CD14-positive monocyte (primary cell): ENCODE measurements around the gene LRRIQ1. TPM values are rescaled to one million over a fixed set of nuclear protein-coding genes. Genes with fewer than 3 reads are reported as not detected.

ENCODE experiments used
- DNase-seq, 3 donors: peaks; one replicate each; pipeline ENCODE4 v3.0.0-alpha.2; 2011 to 2022
- H2AFZ ChIP-seq: 2 replicates; pipeline ENCODE4 v1.6.0; 2012; ENCODE audit warnings: mild to moderate bottlenecking, low read depth, low read length, inconsistent platforms; ENCODE audit not compliant: insufficient read depth, poor library complexity, severe bottlenecking
- H3K27ac ChIP-seq, 2 donors: 1 replicate in 1 of 2; 2 replicates in 1 of 2; pipeline ENCODE4 v1.5.1; 2012 to 2013; ENCODE audit warnings: low read length in 2 of 2, control low read depth in 1 of 2, inconsistent platforms in 1 of 2, low read depth in 1 of 2, mild to moderate bottlenecking in 1 of 2
- H3K27me3 ChIP-seq, 2 donors: one replicate each; pipeline versions ENCODE4 v1.6.0 to v1.6.1; 2011 to 2013; ENCODE audit warnings: low read length in 2 of 2; ENCODE audit not compliant: control insufficient read depth in 2 of 2, insufficient read depth in 2 of 2
- H3K36me3 ChIP-seq, 2 donors: replicated peaks in 1 of 2; 1 replicate in 1 of 2; 2 replicates in 1 of 2; pipeline versions ENCODE4 v1.5.1 to v1.6.1; 2012 to 2013; ENCODE audit warnings: low read length in 2 of 2, control low read depth in 1 of 2, inconsistent platforms in 1 of 2, mild to moderate bottlenecking in 1 of 2; ENCODE audit not compliant: insufficient read depth in 2 of 2, control insufficient read depth in 1 of 2
- H3K4me1 ChIP-seq, 2 donors: 1 replicate in 1 of 2; 2 replicates in 1 of 2; pipeline versions ENCODE4 v1.5.1 to v1.6.1; 2012 to 2013; ENCODE audit warnings: low read length in 2 of 2, control low read depth in 1 of 2, inconsistent platforms in 1 of 2, mild to moderate bottlenecking in 1 of 2, moderate library complexity in 1 of 2; ENCODE audit not compliant: insufficient read depth in 2 of 2, control insufficient read depth in 1 of 2
- H3K4me2 ChIP-seq: replicated peaks from 2 replicates; pipeline ENCODE3; 2012; ENCODE audit warnings: low read length, moderate library complexity, mild to moderate bottlenecking; ENCODE audit not compliant: poor library complexity, severe bottlenecking; ENCODE audit errors: extremely low read depth
- H3K4me3 ChIP-seq, 3 experiments: fragments of 200-600 bp in 1 of 3; sonication (generic) in 1 of 3; replicated peaks in 1 of 3; 1 replicate in 2 of 3; 2 replicates in 1 of 3; pipeline ENCODE4 v1.5.1; 2011 to 2013; ENCODE audit warnings: low read length in 3 of 3, mild to moderate bottlenecking in 3 of 3, control low read depth in 2 of 3, low read depth in 2 of 3, inconsistent platforms in 1 of 3, moderate library complexity in 1 of 3
- H3K79me2 ChIP-seq: 2 replicates; pipeline ENCODE4 v1.6.0; 2012; ENCODE audit warnings: mild to moderate bottlenecking, control low read depth, inconsistent platforms, low read length, moderate library complexity; ENCODE audit not compliant: insufficient read depth
- H3K9ac ChIP-seq: 2 replicates; pipeline ENCODE4 v1.6.0; 2017; ENCODE audit warnings: low read length, mild to moderate bottlenecking; ENCODE audit not compliant: insufficient read depth, poor library complexity, severe bottlenecking
- H3K9me3 ChIP-seq, 2 donors: replicated peaks in 1 of 2; 1 replicate in 1 of 2; 2 replicates in 1 of 2; pipeline versions ENCODE4 v1.5.1 to v1.6.1; 2012 to 2013; ENCODE audit warnings: low read length in 2 of 2, control low read depth in 1 of 2; ENCODE audit not compliant: control insufficient read depth in 1 of 2, insufficient read depth in 1 of 2
- H4K20me1 ChIP-seq: 2 replicates; pipeline ENCODE4 v1.6.0; 2012; ENCODE audit warnings: mild to moderate bottlenecking, low read length, control low read depth, moderate library complexity; ENCODE audit not compliant: insufficient read depth
- H3K27ac Mint-ChIP-seq, 7 donors: one replicate each; pipeline ENCODE4 v1.8.0; 2020; ENCODE audit warnings: mild to moderate bottlenecking in 7 of 7, mixed read lengths in 7 of 7, moderate library complexity in 6 of 7, inconsistent platforms in 2 of 7
- H3K27me3 Mint-ChIP-seq, 3 donors: one replicate each; pipeline ENCODE4 v1.8.0; 2021 to 2022; ENCODE audit warnings: low read depth in 3 of 3, mild to moderate bottlenecking in 3 of 3, mixed read lengths in 3 of 3, moderate library complexity in 3 of 3, inconsistent platforms in 1 of 3
- H3K36me3 Mint-ChIP-seq, 2 donors: one replicate each; pipeline ENCODE4 v1.8.0; 2020; ENCODE audit warnings: mixed read lengths in 2 of 2, inconsistent platforms in 1 of 2, mild to moderate bottlenecking in 1 of 2
- H3K4me1 Mint-ChIP-seq: one replicate; pipeline ENCODE4 v1.8.0; 2020; ENCODE audit warnings: mild to moderate bottlenecking, mixed read lengths
- H3K4me3 Mint-ChIP-seq, 2 donors: one replicate each; pipeline ENCODE4 v1.8.0; 2020; ENCODE audit warnings: mild to moderate bottlenecking in 2 of 2, mixed read lengths in 2 of 2, moderate library complexity in 1 of 2
- H3K9me3 Mint-ChIP-seq, 7 donors: one replicate each; pipeline ENCODE4 v1.8.0; 2020 to 2022; ENCODE audit warnings: mixed read lengths in 7 of 7, mild to moderate bottlenecking in 6 of 7, moderate library complexity in 6 of 7, inconsistent platforms in 2 of 7
- CTCF ChIP-seq: fragments of 200-600 bp; IDR thresholded peaks from one replicate; pipeline ENCODE4 v1.8.0; 2022; ENCODE audit warnings: antibody characterized with exemption, mild to moderate bottlenecking
- WGBS: methylation state at CpG from one replicate; pipeline ENCODE4 v1.1.5; 2013; ENCODE audit warnings: missing lambda C conversion rate; ENCODE audit not compliant: insufficient coverage; 5-methylcytosine and 5-hydroxymethylcytosine counted together
- intact Hi-C, 2 donors: fragments of 100-400 bp; cut with micrococcal nuclease; formaldehyde crosslinking; loops; one replicate each; pipeline versions ENCODE4 v1.15.0 to v1.15.1; 2023
- polyA plus RNA-seq, 3 donors: library from polyadenylated mRNA; depleted of rRNA in 1 of 3; unstranded in 2 of 3; stranded (reverse) in 1 of 3; fragments of 300-500 nt in 2 of 3; fragments of >200 nt in 1 of 3; fragmentation: Illumina TruSeq in 2 of 3; gene quantifications; 1 replicate in 2 of 3; 2 replicates in 1 of 3; pipeline ENCODE4 v1.2.3, GENCODE V29; 2012 to 2021

The LRRIQ1 gene
- polyA plus RNA-seq, 3 donors: not detected

- no peaks in the 10 kb centered on the region for H3K36me3 Mint-ChIP-seq
Measured at GRCh38 chr12:85260896-85261295, 224.7 kb downstream of the LRRIQ1 start.

GRCh38 chr12:85266356-85266755, 230.2 kb downstream of the LRRIQ1 start:
- Histone ChIP-seq H3K4me3 (no peak overlapping the region), H3K79me2 (no peaks in the 10 kb centered on the region), H3K4me1 (no peaks in the 10 kb centered on the region), H3K27ac (no peak overlapping the region), H4K20me1 (no peaks in the 10 kb centered on the region), H3K27me3 (peaks cover 3 to 6% of the 10 kb centered on the region in 2 donors), H3K9me3 (no peaks in the 10 kb centered on the region), H3K4me2 (no peak overlapping the region), H3K36me3 (no peaks in the 10 kb centered on the region), H3K9ac (no peak overlapping the region), H2AFZ (no peak overlapping the region)
- WGBS: 0% methylated on average over 2 of the region's 4 CpGs
- H3K4me1 Mint-ChIP-seq: peaks cover 3% of the 10 kb centered on the region
- no peaks in the 10 kb centered on the region for H3K36me3 Mint-ChIP-seq
- H3K4me3 Mint-ChIP-seq: no peak overlapping the region
- no peak for DNase-seq
- TF ChIP-seq CTCF: no peak
- intact Hi-C loops: no loop called here
- H3K27me3 Mint-ChIP-seq: peaks cover 0 to 4% (median 0%) of the 10 kb centered on the region in 3 donors
- no peak overlapping the region for H3K27ac Mint-ChIP-seq
- H3K9me3 Mint-ChIP-seq: no peaks in the 10 kb centered on the region

More at GRCh38 chr12:85260896-85261295, 224.7 kb downstream of the LRRIQ1 start:
- no peak overlapping the region for H3K27ac ChIP-seq
- H2AFZ ChIP-seq: no peak overlapping the region
- Mint-ChIP-seq H3K4me3 (no peak overlapping the region), H3K4me1 (no peaks in the 10 kb centered on the region), H3K27ac (no peak overlapping the region), H3K27me3 (no peaks in the 10 kb centered on the region), H3K9me3 (no peaks in the 10 kb centered on the region)
- H3K9ac ChIP-seq: no peak overlapping the region
- no peak overlapping the region for H3K4me3 ChIP-seq
- DNase-seq: no peak
- H3K36me3 ChIP-seq: no peaks in the 10 kb centered on the region
- TF ChIP-seq CTCF: no peak
- H3K79me2 ChIP-seq: no peaks in the 10 kb centered on the region
- intact Hi-C loops: no loop called here
- H3K9me3 ChIP-seq: no peaks in the 10 kb centered on the region
- H3K4me2 ChIP-seq: no peak overlapping the region
- no peaks in the 10 kb centered on the region for H3K4me1 ChIP-seq
- no peaks in the 10 kb centered on the region for H3K27me3 ChIP-seq
- no peaks in the 10 kb centered on the region for H4K20me1 ChIP-seq
- 84% methylated on average over 2 of the region's 3 CpGs for WGBS
